Right atrium auricular region (tissue), 2 donors: Measurements from ENCODE around the gene PSMA7. TPM values are rescaled to one million over a fixed set of nuclear protein-coding genes. Genes with fewer than 3 reads are reported as not detected.

Experiments used
- DNase-seq: peaks from one replicate; pipeline ENCODE4 v3.0.0-alpha.2; 2019; ENCODE audit warnings: low spot score
- H3K27ac ChIP-seq, 2 donors: fragments of 200-600 bp; sonication (generic); 1 replicate in 1 of 2; 2 replicates in 1 of 2; pipeline ENCODE4 v1.5.1; 2016 to 2019
- H3K27me3 ChIP-seq, 2 donors: fragments of 200-600 bp; sonication (generic); one replicate each; pipeline versions ENCODE4 v1.5.1 to v1.6.0; 2017 to 2019
- H3K36me3 ChIP-seq: fragments of 200-600 bp; sonication (generic); one replicate; pipeline ENCODE4 v1.5.1; 2016
- H3K4me1 ChIP-seq, 2 donors: fragments of 200-600 bp; sonication (generic); one replicate each; pipeline versions ENCODE4 v1.5.1 to v1.6.0; 2017 to 2019
- H3K4me3 ChIP-seq, 2 donors: fragments of 200-600 bp; sonication (generic); 1 replicate in 1 of 2; 2 replicates in 1 of 2; pipeline ENCODE4 v1.5.1; 2017 to 2019; ENCODE audit warnings: mild to moderate bottlenecking in 1 of 2, moderate library complexity in 1 of 2
- H3K9me3 ChIP-seq, 2 donors: fragments of 200-600 bp; sonication (generic); one replicate each; pipeline ENCODE4 v1.5.1; 2019
- CTCF ChIP-seq, 2 donors: fragments of 200-600 bp; sonication (generic); IDR thresholded peaks; one replicate each; pipeline ENCODE4 v1.5.1; 2019; ENCODE audit warnings: antibody characterized with exemption in 2 of 2
- total RNA-seq, 2 donors: library from RNA; depleted of rRNA; stranded (reverse); fragments of >200 nt; gene quantifications; one replicate each; pipeline ENCODE4 v1.1.0, GENCODE V29; 2016

PSMA7 gene
- total RNA-seq, 2 donors from 2014 or later = 258 to 313 TPM

- no peak overlapping the region for H3K4me3 ChIP-seq
- H3K9me3 ChIP-seq = no peaks in the 10 kb centered on the region
- H3K27me3 ChIP-seq = no peaks in the 10 kb centered on the region
- TF ChIP-seq CTCF (IDR thresholded peaks at IDR 0.05) = no peak
- H3K27ac ChIP-seq = no peak overlapping the region
- no peak for DNase-seq
- H3K4me1 ChIP-seq = peaks cover 0 to 9% of the 10 kb centered on the region in 2 donors
- peaks cover 31% of the 10 kb centered on the region for H3K36me3 ChIP-seq
These were observed 35.9 kb upstream of the PSMA7 start for GRCh38 chr20:62179162-62179504.

- no peak for DNase-seq
These were observed 35.3 kb upstream of the PSMA7 start for GRCh38 chr20:62178316-62179161.

GRCh38 chr20:62177307-62177706 lies 34.1 kb upstream of the PSMA7 start:
- Histone ChIP-seq H3K36me3 (peaks cover 40% of the 10 kb centered on the region), H3K27ac (no peak overlapping the region), H3K9me3 (no peaks in the 10 kb centered on the region), H3K27me3 (no peaks in the 10 kb centered on the region), H3K4me3 (no peak overlapping the region), H3K4me1 (no peaks in the 10 kb centered on the region)
- no peak for DNase-seq
- no peak for TF ChIP-seq CTCF (IDR thresholded peaks at IDR 0.05)

More at GRCh38 chr20:62178316-62179161, 35.3 kb upstream of the PSMA7 start:
- no peak overlapping the region for H3K4me3 ChIP-seq
- H3K4me1 ChIP-seq = peaks cover 0 to 3% of the 10 kb centered on the region in 2 donors
- no peak overlapping the region for H3K27ac ChIP-seq
- no peak for TF ChIP-seq CTCF (IDR thresholded peaks at IDR 0.05)
- H3K36me3 ChIP-seq = peaks cover 31% of the 10 kb centered on the region
- no peaks in the 10 kb centered on the region for H3K9me3 ChIP-seq
- no peaks in the 10 kb centered on the region for H3K27me3 ChIP-seq

GRCh38 chr20:62176866-62177265 lies 33.7 kb upstream of the PSMA7 start:
- Histone ChIP-seq H3K9me3 (no peaks in the 10 kb centered on the region), H3K36me3 (peaks cover 40% of the 10 kb centered on the region), H3K27ac (no peak overlapping the region), H3K4me1 (no peaks in the 10 kb centered on the region), H3K27me3 (no peaks in the 10 kb centered on the region), H3K4me3 (no peak overlapping the region)
- no peak for DNase-seq
- TF ChIP-seq CTCF (IDR thresholded peaks at IDR 0.05) = no peak

GRCh38 chr20:62175711-62176110 lies 32.5 kb upstream of the PSMA7 start:
- Histone ChIP-seq H3K27me3 (no peaks in the 10 kb centered on the region), H3K4me3 (no peak overlapping the region), H3K27ac (no peak overlapping the region), H3K9me3 (no peaks in the 10 kb centered on the region), H3K36me3 (peaks cover 40% of the 10 kb centered on the region), H3K4me1 (no peaks in the 10 kb centered on the region)
- TF ChIP-seq CTCF (IDR thresholded peaks at IDR 0.05) = no peak
- no peak for DNase-seq
